Measurements from ENCODE around the gene P2RX7. TPM values are rescaled to one million over a fixed set of nuclear protein-coding genes. Genes with fewer than 3 reads are reported as not detected.

The P2RX7 gene
- total and polyA plus RNA-seq, 9 of the 15 experiments (the other 6 are each of a cell fraction or from before 2014, with no cell fraction given): 0.04 to 0.65 (median 0.30) TPM

DNA sequence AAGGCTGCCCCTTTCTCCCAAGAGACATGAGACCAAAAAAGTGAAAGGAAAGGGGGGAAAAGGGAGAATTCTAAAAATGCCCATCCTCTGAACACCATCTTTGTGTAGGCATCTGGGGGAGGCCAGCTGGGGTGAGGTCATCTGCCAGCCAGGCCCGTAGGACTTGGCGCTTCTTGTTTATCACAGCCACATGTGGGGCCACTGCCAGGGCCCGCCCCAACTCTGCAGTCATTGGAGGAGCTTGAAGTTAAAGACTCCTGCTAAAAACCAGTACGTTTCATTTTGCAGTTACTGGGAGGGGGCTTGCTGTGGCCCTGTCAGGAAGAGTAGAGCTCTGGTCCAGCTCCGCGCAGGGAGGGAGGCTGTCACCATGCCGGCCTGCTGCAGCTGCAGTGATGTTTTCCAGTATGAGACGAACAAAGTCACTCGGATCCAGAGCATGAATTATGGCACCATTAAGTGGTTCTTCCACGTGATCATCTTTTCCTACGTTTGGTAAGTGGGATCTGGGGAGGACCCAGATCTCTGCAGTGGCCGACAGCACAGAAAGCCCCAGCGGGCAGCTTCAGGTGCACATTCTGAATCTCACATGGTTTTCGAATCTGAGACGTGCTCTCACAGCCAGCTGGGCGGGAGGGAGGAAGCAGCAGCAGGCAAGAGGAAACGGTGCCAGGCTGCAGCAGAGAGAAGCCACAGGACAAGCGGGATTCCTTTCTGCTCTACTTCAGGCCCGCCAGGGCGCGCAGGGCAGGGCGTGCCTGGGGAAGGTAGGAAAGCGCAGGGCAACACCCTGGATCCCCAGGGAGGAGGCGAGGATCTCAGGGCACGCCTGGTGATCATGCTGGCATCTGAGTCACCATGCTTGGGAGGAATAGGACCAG is at the start of gene P2RX7 (continued):
- TF ChIP-seq CEBPG (CRISPR knock-in tag; IDR thresholded peaks at IDR 0.05) (no peak), CEBPG (tag; conservative IDR thresholded peaks at IDR 0.05 in 1 of 2, IDR thresholded peaks at IDR 0.05 in 1 of 2) (no peak), KLF1 (tag; IDR thresholded peaks at IDR 0.05) (no peak), NEUROD1 (IDR thresholded peaks at IDR 0.05; ENCODE audit: borderline replicate concordance, low read depth, low read length, partially characterized antibody) (no peak), JUN (IDR thresholded peaks at IDR 0.05; ENCODE audit: borderline replicate concordance, low read depth, low read length) (peak; percentile 59; the same call in 1 of the 2 replicates), JUN (CRISPR knock-in tag; IDR thresholded peaks at IDR 0.05; ENCODE audit: borderline replicate concordance) (no peak), USF2 (CRISPR knock-in tag; IDR thresholded peaks at IDR 0.05) (no peak), NR0B1 (IDR thresholded peaks at IDR 0.05; ENCODE audit: partially characterized antibody) (no peak), STAT5B (CRISPR knock-in tag; IDR thresholded peaks at IDR 0.05) (no peak), TEAD2 (tag; IDR thresholded peaks at IDR 0.05) (no peak), PTTG1 (tag; IDR thresholded peaks at IDR 0.05; ENCODE audit: low read depth) (no peak), NFXL1 (CRISPR knock-in tag; IDR thresholded peaks at IDR 0.05) (no peak), HNRNPLL (IDR thresholded peaks at IDR 0.05; ENCODE audit: low read depth, low read length, poor library complexity, severe bottlenecking) (no peak), GATA2 (CRISPR knock-in tag; IDR thresholded peaks at IDR 0.05) (no peak), ELF1 (tag; IDR thresholded peaks at IDR 0.05) (no peak), NR2F6 (CRISPR knock-in tag; IDR thresholded peaks at IDR 0.05) (no peak), TFAM (CRISPR knock-in tag; conservative IDR thresholded peaks at IDR 0.05) (no peak), GTF2B (IDR thresholded peaks at IDR 0.05; ENCODE audit: extremely low read depth, insufficient read length) (no peak), NELFE (IDR thresholded peaks at IDR 0.05; ENCODE audit: insufficient read depth, insufficient read length) (no peak)
